Urothelium cell line (cell line): ENCODE data around the gene LGR6.

Experiments used
- DNase-seq: peaks from one replicate; pipeline ENCODE4 v3.0.0; 2011; ENCODE audit warnings: low spot score, mixed read lengths
- FAIRE-seq: peaks from 2 replicates; lab custom pipeline; 2011; peaks lifted over from hg19 to GRCh38; lab: Jason Lieb, UNC

The LGR6 gene

DNA sequence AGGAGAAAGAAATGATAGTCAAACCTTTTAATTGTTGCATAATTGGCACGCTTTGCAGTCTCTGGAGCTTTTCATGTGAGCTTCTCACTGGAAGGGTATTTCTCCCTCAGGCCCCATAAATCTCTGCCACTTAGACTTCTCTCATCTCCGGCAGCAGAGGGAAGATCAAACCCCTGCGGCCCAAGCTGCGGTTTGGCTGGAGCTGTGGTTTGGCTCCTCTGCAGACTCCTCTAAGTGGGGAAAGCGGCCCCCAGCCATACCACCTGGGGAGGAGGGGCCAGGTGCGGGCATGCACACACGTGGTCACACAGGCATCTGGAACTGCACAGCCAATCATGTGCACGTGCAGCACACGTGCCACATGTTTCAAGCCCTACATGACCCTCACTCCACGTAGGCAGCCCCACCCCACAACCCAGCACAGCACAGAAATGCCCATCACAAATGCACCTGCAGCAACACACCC is 89.8 kb downstream of the LGR6 start:
- peak; percentile 93 for FAIRE-seq
- DNase-seq, result peak; percentile 91

DNA sequence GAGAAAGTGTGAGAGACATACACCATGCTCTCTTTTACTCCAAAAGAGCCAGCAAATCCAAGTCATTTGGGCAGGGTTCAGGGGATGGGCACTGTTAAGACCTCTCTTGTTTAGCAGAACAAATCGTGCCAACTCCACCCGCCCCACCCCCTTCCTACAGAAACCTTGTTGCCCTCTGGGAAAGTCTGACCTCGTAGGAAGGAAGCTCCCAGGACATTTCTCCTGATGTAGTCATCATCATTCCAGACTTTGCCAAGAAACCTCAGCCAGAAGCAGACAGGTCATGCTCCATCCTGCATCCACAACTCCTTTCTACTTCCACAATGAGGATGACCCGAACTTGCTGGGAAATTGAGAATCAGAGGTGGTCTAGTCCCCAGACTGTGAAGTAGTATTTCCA is 90.4 kb downstream of the LGR6 start:
- FAIRE-seq (peak; percentile 66), DNase-seq (peak; percentile 79)

DNA sequence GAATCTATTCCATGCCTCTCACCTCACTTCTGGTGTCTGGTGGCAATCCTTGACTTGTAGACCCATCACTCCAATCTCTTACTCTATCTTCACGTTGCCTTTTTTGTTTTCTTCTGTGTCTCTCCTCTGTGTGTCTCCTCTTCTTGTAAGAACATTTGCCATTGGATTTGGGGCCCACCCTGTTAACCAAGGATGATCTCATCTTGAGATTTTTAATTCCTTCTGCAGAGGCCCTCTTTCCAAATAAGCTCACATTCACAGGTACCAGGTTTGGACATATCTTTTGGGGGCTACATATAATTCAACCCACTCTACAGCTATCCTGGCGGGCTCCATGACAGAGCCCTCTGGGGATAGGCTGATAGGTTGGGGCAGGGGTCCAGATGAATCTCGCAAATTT is 92.3 kb downstream of the LGR6 start:
- FAIRE-seq, result no peak
- DNase-seq, result no peak

DNA sequence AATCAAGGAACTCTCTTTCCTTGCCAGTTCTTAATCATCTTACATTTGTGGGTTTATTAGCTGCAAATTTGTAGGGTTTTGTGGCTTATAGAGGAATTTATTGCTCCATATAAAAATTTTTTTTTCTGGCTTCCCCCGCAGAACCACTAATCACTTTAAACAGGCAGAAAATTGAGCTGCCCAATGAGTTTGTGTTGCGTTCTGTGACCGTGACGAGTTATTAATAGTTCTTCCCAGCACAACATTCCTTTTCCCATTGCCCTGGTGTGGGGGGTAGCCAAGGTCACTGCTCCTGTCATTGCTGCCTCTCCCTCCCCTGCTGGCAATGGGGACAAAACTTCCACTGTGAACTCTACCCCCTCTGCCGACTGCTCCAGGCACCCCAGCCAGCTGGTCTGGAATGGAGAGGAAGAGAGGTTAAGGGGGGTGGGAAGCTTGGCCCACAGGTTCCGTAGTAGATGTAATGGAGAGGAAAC is 93.1 kb downstream of the LGR6 start:
- peak; percentile 62 for DNase-seq
- no peak for FAIRE-seq

DNA sequence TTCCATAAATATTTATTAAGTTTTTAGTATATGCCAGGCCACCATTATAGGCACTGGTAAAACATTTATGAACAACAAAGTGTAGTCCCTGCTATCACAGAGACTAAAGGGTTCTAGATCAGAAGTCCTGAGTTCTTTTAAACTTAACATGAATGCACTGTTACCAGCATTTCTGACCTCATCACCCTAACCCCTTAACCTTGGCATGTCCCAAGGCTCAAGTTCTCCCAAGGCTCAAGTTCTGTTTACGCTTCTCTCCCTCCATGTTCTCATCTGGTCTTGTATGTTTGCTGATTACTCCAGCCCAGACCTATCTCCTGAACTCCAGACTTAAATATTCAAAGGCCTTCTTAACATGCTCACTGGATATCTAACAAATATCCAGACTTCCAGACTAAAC is 93.6 kb downstream of the LGR6 start:
- FAIRE-seq (no peak), DNase-seq (no peak)

DNA sequence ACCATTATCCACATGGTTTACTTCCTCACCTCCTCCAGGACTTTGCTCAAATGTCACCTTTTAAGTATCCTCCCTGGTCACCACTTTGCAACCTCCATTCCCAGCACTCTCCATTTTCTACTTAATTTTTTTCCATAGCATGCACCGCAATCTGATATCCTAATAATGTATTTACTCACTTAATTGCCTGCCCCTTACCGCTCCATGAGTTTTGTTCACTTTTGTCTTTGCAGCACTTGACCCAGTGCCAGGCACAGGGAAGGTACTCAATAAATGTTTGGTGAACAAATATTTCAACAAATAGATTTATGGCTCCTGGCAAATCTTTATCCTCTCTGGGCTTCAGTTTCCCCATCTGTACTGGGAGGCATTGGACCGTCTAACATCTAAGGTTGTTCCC is 94.6 kb downstream of the LGR6 start:
- DNase-seq (no peak), FAIRE-seq (no peak)

DNA sequence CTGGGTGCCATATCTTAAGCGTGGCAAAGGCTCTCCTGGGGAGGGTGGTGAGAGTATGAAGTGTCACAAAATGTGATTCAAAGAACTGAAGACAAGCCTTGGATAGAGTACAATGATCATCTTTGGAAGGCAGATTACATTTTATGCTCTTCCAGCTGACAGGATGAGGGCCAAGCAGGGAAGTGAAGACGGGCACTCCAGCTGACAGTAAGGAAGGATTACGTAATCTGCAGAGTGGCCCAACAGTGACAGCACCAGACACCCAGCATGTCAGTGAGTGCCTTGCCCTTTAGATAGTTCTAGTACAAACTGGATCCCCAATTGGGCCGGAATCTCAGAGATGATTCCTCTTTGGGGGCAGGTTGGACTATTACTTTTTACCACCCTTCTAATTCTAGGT is 95.4 kb downstream of the LGR6 start:
- FAIRE-seq, result no peak
- DNase-seq, result no peak

DNA sequence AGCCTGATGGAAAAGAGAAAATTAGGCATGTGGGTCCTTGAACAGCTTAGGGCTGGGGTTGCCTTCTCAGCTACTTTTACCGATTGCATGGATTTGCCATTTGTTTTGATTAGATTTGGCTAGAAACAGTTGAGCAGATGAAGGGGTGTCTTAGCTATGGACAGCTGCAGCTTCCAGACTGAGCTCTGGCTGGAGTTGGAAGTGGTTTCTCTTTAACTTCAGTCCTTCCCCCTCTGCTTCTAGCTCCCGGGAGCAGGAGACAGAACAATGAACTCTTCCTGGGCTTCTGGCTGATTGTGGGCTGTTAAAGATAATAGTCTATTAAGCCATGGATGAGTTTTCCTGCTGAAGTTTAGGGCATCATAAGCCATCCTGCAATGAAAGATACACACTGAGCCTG is 97.4 kb downstream of the LGR6 start:
- FAIRE-seq, result no peak

DNA sequence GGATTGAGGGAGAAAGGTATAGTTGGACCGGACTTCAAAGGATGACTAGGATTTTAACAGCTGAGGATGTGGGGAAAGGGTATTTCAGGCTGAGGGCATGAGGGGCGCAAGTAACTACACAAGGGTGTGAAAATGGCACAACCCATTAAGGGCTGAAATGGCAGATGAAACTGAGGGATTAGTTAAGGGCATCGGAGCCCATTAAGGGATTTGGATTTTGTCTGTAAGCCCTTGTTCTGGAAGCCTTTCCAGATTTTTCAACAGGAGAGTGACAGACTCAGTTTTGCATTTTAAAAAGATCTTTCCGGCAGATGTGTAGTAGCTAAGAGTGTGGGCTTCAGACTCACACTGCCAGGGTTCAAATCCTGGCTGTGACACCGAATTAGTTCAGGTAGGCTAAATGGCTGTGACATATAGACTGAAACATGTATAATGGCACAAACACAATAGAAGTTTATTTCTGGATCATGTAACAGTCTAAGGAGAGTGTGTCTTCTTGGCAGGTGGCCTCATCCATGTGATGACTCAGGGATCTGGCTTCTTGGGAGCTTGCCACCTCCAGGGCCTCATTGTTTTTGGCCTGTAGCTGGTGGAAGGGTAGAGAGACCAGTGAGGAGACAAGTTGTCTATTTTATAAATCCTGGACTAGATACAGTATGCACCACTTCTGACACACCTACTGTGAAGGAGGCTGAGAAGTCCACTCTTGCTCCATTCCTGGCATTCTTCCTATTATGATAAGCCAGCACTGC is 98.5 kb downstream of the LGR6 start:
- DNase-seq (peak; percentile 90), FAIRE-seq (no peak)

More for the DNA sequence above, 97.4 kb downstream of the LGR6 start:
- no peak for DNase-seq

DNA sequence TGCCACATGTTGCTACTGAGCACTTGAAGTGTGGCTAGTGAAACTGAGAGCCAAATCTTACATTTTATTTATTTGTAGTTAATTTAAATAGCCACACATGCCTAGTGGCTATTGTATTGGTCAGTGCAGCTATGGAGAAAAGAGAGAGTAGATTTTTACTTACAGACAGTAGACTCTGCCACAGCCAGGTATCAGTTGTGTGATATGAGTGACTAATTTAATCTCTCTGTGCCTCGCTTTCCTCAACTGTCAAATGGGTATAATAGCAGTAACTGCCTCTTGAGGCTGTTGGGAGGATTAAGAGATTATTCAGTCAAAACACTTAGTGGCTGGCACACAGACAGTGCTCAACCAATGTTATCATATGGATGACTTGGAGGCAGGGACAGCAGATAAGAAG is 99.2 kb downstream of the LGR6 start:
- no peak for DNase-seq
- no peak for FAIRE-seq

DNA sequence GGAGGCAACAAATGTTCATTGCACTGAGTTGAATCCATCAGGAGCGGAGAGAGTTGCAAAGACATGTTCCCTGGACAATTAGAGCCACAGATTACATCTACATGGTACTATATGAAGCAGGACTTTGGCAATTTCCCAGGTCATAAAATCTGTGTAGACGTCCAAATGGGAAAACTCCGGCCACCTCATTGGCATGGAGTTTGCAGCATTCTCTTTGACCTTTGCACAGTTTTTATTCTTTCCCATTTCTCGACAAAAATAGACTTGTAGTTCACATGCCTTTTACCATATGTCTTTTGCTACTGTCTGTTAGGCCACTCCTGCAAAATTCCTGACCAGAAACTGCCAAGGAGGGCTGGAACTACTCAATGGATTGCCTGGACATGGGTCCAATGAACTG is 100.0 kb downstream of the LGR6 start:
- no peak for FAIRE-seq
- DNase-seq, result no peak

DNA sequence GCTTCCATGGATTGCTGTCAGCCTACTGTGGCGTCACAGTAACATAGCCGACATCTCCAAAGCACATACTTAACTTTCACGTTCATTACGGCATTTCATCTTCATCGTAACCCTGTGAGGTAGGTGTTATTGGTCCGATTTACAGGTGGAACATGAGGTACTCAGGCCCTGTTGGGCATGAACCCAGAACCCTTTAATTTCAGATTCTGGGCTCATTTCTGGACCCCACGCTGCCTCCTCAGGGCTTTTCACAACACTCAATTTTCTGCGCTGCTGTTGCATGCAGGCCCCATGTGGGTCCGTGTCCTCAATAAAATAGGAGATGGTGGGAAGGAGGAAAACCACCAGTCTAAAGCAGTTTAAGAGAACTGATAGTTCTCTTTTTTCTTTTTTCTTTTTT is 108.6 kb downstream of the LGR6 start:
- DNase-seq, result no peak

DNA sequence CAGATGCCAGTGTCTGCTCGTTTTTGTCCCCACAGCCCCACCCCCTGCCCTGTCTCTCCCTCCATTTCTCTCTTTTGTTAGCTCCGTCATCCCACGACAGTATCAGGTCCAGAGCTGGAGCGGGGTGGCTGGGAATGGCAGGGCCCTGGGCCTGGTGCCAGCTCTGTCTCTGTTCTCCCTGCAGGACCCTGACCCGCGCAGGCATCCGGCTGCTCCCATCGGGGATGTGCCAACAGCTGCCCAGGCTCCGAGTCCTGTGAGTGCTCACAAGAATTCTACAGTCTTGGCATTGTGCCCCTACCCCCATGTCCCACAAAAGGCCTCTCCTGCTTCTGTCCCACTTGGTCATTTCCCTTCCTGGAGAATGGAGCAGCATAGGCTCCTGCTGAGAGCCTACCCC is 110.8 kb downstream of the LGR6 start:
- FAIRE-seq (no peak), DNase-seq (no peak)

More for the DNA sequence above, 108.6 kb downstream of the LGR6 start:
- no peak for FAIRE-seq

DNA sequence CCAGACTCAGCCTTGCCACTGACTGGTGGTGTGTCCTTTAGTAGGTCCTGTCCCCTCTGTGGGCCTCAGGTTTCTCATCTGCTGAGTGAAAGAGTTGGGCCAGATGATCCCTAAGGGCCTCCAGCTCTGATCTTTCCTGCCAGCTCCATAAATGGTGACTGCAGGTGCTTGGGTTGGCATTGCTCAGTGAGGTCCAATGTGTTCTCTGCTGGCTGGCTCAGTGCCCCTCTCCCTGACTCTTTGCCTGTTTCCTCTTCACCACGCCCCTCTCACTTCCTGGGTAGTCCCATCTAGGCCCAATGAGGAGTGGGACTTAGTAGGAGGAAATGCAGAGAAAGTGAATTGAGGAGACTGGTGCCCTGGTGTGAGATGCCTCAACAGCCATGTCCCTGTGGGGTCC is 111.6 kb downstream of the LGR6 start:
- DNase-seq, result no peak

DNA sequence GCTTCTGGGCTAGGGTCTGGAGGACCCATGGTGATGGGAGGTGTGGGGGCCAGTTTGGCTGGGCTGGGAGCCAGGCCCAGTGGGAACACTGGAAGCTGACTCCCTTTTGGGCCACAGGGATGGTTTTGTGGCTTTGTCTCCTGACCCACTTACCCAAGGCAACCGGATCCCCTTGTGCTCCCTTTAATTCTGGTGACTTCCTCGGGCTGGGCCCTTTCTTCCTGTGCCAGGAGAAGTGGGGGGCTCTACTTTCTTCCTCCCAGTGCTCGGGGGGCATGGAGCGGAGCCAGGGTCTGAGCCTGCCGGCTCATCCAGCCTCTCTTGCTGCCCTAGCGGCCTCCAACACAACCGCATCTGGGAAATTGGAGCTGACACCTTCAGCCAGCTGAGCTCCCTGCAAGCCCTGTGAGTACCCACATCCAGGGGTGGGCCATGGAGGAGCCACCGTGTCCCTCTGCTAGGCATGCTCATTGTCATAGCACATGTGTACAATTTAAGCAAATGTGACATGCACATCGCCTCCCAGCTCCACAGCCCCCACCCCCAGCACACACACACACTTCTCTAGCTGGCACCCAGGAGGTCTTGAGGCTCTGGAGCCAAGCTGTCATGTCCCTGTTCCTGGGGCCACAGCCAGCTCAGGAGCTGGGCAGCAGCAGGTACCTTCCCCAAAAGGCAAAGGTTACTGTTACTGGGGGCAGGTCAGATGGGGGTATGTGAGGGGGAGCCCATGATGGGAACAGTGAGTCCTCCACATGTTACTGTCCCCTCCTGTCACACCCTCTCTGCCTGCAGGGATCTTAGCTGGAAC is 113.1 kb downstream of the LGR6 start:
- no peak for DNase-seq
- FAIRE-seq, result no peak

More for the DNA sequence above, 111.6 kb downstream of the LGR6 start:
- FAIRE-seq, result no peak

DNA sequence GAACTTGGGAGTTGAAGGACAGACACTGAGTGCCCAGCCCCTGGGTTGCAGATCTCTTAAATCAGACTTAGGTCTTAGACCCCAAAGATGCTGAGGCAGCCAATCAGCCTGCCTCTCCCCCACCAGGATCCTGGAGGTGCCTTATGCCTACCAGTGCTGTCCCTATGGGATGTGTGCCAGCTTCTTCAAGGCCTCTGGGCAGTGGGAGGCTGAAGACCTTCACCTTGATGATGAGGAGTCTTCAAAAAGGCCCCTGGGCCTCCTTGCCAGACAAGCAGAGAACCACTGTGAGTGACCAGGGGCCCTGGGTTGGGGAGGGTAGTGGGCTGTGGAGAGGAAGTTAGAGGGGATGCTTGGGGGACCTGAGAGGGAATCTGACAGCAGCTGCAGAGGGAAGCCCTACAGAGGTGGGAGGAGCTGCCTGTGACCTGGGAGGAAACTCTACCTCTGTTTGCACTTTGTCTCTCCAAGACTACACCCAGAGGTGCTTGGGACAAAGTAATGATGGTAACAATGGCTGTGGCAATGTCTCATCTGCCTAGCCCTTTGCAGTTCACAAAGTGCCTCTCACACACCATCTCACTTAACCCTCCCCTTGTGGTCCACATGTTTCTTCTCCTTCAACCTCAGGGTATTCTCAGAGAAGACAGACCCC is 116.6 kb downstream of the LGR6 start:
- DNase-seq (no peak), FAIRE-seq (no peak)

DNA sequence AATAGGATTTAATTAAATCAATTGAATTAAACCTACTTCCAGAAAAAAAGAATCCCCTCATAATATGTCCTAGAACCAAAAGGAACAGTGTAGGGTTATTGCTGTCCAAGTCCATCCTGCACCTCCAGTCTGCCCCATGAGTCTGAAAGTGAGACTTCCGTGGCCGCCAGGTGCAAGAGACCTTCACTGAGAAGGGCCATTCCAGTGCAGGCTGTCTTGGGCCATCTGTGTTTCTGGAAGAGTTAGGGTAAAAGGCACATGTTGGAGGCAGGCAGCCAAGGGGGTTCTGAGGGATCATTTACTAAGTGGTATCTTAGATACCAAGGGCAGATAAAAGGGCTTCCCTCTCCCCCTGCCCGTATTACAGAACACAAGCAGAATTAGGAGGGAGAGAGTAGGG is 117.1 kb downstream of the LGR6 start:
- DNase-seq (no peak), FAIRE-seq (no peak)

DNA sequence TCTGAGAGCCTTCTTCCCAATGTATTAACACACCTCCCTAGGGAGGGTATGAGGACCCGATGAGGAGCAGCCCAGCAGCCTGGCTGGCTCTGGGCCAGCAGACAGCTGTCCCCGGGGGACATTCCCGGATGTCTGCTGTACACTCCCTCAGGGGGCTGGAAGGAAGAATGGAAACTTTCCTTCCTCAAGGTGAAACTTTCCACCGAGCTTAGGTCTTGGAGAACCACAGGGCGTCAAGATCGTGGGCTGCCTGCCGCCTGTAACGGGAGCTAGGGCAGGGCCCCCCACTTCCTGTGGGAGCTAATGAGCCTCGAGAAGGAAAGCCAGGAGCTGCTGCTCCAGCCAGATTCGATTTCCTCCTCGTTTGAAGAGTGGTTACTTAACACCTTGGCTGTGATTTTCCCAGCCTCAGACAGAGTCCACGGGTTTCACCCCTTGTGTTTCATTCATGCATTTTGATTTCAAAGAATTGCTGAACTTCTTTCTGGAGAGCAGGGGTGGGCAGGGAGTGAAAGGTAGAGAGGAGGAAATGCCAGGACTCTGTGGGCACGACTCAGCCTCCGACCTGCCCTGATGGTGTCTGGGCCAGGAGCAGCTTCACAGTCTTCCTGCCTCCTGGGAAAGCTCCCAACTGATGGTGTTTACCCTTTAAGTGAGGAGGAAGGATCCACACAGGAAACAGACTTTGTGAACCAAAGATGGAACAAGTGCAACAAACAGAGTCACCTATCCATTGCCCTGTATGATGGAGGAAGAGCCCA is 118.5 kb downstream of the LGR6 start:
- FAIRE-seq (no peak), DNase-seq (peak; percentile 41)

DNA sequence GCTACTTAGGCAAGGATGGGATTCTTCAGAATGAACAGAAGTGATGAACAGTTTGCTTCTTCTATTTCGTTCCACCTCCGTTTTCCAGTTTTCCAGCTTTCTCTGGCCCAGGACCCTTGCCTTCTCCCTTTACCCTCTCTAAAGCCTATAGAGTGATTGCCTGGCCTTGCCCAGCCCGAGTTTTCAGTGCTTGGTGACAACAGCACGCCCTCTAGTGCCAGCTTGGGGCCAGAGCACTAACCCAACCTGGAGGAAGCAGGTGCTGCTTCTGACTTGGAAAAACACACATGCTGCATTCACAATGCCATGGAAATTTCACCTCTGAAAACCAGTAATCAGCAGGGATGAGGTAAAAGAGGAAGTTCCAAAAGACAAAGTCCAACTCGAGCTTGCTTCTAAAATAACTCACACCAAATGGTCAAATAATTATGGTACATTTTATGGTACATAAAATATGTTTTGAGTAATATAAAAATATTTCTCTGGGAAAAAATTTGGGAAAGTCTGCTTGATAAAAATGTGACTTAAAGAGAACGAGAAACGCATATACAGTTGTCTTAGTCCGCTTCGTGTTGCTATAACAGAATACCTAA is 122.1 kb downstream of the LGR6 start:
- DNase-seq (peak; percentile 83), FAIRE-seq (no peak)

DNA sequence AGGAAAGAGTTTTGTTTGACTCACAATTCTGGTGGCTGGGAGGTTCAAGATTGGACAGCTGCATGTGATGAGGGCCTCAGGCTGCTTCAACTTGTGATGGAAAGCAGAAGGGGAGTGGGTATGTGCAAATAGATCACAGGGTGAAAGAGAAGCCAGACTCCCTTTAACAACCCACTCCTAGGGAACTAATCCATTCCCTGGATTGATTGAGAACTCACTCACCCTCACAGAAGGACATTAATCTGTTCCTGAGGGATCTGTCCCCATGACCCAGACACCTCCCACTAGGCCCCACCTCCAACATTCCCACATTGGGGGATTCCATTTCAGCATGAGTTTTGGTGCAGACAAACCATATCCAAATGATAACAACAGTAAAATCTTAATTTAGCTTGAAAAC is 122.6 kb downstream of the LGR6 start:
- FAIRE-seq (no peak), DNase-seq (no peak)
